ENCODE results near the gene SH3BP4.

DNA sequence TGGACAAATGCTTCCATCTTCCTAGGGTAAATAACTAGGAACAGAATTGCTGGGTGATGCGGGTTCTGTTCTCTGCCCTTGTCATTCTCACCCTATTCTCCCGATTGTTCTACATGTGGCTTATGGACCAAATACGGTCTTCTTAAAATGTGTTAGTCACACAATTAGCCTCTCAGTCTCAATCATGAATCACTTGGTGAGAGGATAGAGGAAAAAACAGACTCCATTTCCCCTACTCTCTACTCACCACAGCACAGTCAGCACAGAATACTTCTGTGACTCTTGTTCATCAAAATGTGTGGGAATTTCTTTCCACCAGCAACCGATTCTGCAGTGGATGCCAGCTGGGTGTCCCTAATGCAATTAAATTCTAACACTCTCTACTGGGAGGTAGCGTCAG is 125.2 kb downstream of the SH3BP4 start:
- TF ChIP-seq, protein P1, sequence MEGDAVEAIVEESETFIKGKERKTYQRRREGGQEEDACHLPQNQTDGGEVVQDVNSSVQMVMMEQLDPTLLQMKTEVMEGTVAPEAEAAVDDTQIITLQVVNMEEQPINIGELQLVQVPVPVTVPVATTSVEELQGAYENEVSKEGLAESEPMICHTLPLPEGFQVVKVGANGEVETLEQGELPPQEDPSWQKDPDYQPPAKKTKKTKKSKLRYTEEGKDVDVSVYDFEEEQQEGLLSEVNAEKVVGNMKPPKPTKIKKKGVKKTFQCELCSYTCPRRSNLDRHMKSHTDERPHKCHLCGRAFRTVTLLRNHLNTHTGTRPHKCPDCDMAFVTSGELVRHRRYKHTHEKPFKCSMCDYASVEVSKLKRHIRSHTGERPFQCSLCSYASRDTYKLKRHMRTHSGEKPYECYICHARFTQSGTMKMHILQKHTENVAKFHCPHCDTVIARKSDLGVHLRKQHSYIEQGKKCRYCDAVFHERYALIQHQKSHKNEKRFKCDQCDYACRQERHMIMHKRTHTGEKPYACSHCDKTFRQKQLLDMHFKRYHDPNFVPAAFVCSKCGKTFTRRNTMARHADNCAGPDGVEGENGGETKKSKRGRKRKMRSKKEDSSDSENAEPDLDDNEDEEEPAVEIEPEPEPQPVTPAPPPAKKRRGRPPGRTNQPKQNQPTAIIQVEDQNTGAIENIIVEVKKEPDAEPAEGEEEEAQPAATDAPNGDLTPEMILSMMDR (conservative IDR thresholded peaks at IDR 0.05; ENCODE audit: low read length): no peak
- no peak for TF ChIP-seq EZH2phosphoT487 (IDR thresholded peaks at IDR 0.05; ENCODE audit: borderline replicate concordance, low read depth, low read length)
